ENCODE data around the gene CAMSAP1.

CAMSAP1 gene

GRCh38 chr9:135788576-135789300 is 118.6 kb downstream of the CAMSAP1 start:
- no peak for DNase-seq

DNA sequence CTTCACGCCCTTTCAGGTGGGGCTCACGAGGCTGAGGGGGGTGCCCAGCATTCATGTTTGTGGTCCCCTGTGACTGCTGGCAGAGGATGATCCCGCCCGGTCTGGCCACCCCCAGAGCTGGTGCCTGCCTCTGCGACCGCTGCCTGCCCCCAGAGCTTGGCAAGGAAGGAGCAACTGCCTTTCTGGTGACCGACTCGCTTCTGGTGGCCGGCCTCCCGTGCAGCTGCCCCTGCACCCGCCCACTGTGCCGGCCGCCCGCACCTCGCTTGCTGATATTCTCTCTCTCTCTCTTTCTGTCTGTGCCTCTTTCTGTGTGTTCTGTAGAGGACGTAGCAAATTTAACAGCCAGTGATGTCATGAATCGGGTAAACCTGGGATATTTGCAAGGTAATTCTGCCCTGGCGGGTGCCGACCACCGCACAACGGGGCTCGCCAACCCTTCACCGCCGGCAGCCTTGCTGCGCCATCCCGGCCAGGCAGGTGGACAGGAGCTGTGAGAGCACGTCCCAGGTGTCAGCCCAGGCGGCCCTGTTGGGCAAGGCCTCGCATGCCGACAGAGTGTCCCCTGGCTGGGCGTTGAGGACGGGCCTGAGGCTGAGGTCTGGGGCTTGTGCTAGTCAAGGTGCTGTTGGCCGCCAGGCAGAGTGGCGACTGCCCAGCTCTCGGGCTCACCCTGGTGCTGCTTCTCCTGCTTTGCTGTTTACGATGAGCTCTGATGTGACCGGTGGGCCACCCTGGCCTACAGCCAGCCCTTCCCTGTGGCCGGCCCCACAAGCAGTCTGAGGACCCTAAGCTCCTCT is 119.4 kb downstream of the CAMSAP1 start:
- no peak for DNase-seq

- no peak for DNase-seq
Measured at GRCh38 chr9:135787317-135787716, 120.0 kb downstream of the CAMSAP1 start.

GRCh38 chr9:135786146-135786690 is 121.1 kb downstream of the CAMSAP1 start:
- no peak for DNase-seq

DNA sequence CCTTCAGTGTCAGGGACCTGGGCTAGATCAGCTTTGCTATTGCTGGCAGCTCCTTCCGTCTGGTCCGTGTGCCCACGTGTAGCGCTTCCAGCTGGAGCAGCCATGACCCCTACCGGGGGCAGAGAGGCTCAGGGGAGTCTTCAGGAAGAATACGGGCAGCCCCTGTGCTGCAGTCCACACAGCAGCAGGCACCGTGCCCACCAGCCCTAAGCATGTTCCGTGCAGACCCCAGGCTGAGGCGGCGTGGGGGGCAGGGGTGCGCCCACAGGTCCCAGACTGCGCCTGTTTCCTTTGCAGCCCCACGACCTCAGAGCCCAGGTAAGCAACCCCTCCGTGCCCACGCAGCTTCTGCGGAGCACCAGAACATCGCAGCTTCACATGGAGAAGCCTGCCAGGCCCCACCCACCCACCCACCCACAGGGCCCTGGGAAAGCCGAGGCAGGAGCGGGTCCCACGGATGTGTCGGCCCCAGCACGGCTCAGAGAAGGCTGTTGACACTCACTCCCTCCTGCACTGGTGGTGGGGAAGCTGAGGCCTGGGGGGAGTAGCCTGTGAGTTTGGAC is 122.3 kb downstream of the CAMSAP1 start:
- no peak for DNase-seq

GRCh38 chr9:135783540-135784245 is 123.7 kb downstream of the CAMSAP1 start:
- no peak for DNase-seq

DNA sequence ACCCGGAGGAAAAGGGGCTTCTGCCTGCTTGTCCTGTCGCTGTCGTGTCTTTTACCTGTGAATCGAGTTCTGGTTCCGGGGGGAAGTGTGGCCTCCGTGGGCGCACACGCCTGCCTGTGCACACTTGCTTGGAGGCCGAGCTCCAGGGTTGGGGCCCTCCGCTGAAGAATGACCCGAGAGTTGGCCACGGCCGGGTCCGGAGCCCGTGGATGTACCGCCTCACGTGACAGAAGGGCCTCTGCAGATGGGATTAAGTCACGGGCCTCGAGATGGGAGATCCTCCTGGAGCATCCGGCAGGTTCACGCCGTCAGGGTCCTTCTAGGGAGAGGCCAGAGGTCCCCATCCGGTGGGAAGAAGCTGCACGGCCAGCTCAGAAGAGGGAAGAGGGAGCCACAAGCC is 124.4 kb downstream of the CAMSAP1 start:
- DNase-seq = no peak

- no peak for DNase-seq
Measured at GRCh38 chr9:135780626-135781025, 126.7 kb downstream of the CAMSAP1 start.

- no peak for DNase-seq
Measured at GRCh38 chr9:135780086-135780485, 127.3 kb downstream of the CAMSAP1 start.

DNA sequence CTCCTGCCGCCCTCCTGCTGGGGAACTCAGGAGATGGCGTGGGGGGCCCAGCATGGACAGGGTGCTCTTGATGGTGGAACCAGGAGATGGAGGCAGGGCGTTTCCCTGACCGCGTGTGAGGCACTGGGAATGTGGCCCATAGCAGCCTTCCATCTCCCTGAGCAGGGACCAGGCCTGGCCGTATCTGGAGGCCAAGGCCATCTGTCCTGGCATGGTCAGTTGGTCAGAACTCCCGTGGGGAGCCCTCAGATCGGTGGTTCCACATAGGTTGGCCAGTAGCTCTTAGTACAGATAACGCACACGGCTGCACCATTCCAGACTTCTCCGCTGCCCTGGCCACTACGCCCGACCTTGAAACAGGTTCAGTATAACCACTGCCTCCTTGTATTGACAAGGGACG is 127.8 kb downstream of the CAMSAP1 start:
- DNase-seq = no peak

DNA sequence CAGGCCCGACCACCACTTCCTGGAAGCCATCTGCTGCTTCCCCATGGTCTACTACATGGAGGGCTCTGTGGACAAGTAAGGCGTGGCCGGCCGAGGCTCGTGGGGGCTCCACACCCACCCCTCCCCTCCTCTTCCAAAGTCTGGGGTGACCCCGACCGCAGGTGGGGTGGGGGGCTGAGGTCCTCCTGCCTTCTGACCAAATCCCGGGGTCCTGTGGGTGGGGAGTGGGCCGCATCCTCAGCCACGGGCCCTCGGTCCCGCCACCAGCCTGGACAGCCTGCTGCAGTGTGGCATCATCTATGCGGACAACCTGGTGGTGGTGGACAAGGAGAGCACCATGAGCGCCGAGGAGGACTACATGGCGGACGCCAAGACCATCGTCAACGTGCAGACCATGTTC is 128.9 kb downstream of the CAMSAP1 start:
- no peak for DNase-seq

GRCh38 chr9:135777623-135778177 is 129.6 kb downstream of the CAMSAP1 start:
- DNase-seq = no peak

GRCh38 chr9:135776893-135777622 is 130.3 kb downstream of the CAMSAP1 start:
- no peak for DNase-seq

DNA sequence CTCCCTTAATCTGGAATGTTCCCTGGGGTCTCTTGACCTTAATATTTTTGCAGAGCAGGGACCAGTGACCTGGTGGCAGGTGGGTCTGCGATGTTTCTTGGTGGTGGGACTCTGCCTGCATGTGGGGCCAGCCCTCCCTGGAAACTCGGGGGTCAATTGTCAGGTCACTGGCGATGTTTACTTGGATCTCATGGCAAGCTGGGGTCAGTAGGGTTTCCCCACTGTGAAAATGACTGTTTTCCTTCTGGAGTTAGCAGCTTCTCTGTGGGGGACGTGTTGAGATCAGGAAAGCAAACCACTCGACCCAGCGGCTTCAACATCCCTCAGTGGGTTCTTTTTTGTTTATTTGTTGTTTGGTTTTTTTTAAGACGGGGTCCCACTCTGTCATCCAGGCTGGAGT is 131.4 kb downstream of the CAMSAP1 start:
- DNase-seq = no peak

- DNase-seq = no peak
Measured at GRCh38 chr9:135774794-135775525, 132.4 kb downstream of the CAMSAP1 start.

- DNase-seq = no peak
Measured at GRCh38 chr9:135774239-135774747, 133.1 kb downstream of the CAMSAP1 start.

- DNase-seq = no peak
Measured at GRCh38 chr9:135773530-135774238, 133.7 kb downstream of the CAMSAP1 start.

DNA sequence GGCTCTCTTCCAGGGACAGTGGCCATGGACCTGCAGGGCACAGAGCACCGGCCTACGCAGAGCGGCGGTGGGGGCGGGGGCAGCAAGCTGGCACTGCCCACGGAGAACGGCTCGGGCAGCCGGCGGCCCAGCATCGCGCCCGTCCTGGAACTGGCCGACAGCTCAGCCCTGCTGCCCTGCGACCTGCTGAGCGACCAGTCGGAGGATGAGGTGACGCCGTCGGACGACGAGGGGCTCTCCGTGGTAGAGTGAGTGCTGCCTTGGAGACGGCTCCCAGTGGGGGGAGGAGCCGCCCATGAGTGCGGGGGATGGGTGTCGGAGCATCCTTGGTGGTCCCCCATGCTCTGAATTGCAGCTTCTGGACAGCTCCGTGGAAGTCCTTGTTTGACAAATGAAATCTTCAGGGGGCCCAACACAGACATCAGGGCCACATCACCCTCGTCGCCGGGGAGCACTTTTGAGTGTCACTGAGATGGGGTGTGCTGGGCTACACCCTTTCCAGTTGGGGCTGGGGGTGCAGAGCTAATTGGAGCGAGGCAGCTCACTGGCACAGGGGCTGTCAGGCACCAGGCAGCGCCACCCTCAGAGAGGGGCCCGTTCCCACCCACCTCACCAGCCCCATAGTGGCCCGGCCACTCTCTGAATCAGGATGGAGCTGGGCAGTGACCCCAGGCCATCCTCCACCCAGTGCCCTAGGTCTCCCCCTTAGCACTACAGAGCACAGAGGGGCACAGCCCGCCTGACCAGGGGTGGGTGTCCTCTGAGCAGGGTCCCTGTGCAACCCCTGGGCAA is 134.4 kb downstream of the CAMSAP1 start:
- no peak for DNase-seq

DNA sequence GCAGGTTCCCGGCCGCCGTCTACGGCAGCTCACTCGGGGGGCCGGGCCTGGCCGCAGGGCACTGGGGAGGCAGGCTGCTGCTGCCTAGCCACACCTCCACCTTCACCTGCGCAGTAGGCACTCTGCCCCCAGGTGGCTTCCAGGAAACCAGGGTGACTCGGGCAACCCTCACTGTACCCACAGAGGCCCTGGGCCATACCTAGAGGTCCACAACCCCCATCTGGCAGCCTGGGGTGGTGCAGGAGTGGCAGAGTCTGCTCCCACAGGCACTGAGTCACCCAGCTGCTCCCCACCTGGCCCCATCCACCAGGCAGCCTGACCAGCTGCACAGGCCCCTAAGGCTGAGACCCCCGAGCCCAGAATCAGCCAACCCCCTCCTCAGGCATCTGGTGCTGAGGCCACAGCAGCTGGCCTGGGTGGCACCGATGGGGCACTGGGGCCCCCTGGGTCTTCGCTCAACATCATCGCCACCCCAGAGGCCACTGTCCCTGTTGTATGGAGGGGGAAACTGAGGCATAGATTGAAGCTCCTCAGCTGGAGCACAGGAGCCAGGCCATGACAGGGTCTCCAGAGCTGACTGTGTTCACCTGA is 135.2 kb downstream of the CAMSAP1 start:
- DNase-seq = no peak

Measured in DMS79 (cell line).